Measurements from ENCODE around the gene TRIM54.
"Not testable (repeated sequence)": the region's sequence is repeated elsewhere in the genome, so short reads cannot be mapped to it uniquely, and the experiment has no call there.

Gene TRIM54

DNA sequence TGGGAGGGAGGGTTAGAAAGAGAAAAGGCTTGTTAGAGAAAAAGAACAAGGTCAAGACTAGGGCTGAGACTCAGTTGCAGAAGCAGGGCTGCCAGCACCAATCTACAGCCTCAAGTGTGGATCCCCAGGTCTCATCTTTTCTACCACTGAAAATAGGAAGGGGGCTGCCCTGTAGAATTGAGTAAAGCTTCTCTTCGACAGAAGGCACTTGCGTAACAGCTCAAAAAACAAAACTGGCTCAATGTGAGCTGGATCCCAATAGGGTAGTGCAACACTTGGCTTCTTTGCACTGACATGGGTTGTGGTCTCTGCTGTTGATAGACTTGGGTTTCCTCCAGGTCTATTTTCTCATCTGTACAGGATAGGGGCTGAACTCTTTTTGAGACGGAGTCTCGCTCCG lies 42.5 kb downstream of the TRIM54 start:
- DNase-seq (ENCODE audit: low read depth), result no peak
- H3K4me3 ChIP-seq (ENCODE audit: control insufficient read depth, low read depth, low read length), result no peak overlapping the region
- TF ChIP-seq, protein P1, sequence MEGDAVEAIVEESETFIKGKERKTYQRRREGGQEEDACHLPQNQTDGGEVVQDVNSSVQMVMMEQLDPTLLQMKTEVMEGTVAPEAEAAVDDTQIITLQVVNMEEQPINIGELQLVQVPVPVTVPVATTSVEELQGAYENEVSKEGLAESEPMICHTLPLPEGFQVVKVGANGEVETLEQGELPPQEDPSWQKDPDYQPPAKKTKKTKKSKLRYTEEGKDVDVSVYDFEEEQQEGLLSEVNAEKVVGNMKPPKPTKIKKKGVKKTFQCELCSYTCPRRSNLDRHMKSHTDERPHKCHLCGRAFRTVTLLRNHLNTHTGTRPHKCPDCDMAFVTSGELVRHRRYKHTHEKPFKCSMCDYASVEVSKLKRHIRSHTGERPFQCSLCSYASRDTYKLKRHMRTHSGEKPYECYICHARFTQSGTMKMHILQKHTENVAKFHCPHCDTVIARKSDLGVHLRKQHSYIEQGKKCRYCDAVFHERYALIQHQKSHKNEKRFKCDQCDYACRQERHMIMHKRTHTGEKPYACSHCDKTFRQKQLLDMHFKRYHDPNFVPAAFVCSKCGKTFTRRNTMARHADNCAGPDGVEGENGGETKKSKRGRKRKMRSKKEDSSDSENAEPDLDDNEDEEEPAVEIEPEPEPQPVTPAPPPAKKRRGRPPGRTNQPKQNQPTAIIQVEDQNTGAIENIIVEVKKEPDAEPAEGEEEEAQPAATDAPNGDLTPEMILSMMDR (IDR thresholded peaks at IDR 0.05; ENCODE audit: control insufficient read depth, insufficient read depth, low read depth, low read length, missing control alignments), result no peak

- H3K4me3 ChIP-seq (ENCODE audit: control insufficient read depth, low read depth, low read length), result no peak overlapping the region
- TF ChIP-seq, protein P1 (IDR thresholded peaks at IDR 0.05; ENCODE audit: control insufficient read depth, insufficient read depth, low read depth, low read length, missing control alignments), result no peak
Measured at GRCh38 chr2:27335311-27335710, 53.1 kb downstream of the TRIM54 start.

DNA sequence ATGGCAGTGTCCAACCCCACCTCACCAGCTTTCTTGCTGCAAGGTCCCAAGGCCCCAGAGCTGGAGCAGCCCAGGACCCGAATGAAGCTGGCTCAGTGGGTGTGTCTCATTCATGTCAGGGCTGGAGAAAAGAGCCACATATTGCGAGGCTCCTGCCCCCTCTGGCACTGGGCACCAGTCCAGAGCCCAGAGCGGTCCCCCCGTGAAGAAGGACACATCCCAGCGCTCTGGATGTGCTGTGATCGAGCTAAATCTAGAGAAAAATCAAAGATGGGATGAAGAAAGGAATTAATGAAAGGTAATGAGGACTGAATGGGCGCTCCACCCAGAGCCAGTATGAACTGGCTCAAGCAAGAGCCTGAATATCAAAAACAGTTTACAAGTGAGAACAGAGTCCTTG lies 53.9 kb downstream of the TRIM54 start:
- TF ChIP-seq, protein P1 (IDR thresholded peaks at IDR 0.05; ENCODE audit: control insufficient read depth, insufficient read depth, low read depth, low read length, missing control alignments), result no peak
- DNase-seq (ENCODE audit: low read depth), result no peak
- no peak overlapping the region for H3K4me3 ChIP-seq (ENCODE audit: control insufficient read depth, low read depth, low read length)

More at GRCh38 chr2:27335311-27335710, 53.1 kb downstream of the TRIM54 start:
- no peak for DNase-seq (ENCODE audit: low read depth)

DNA sequence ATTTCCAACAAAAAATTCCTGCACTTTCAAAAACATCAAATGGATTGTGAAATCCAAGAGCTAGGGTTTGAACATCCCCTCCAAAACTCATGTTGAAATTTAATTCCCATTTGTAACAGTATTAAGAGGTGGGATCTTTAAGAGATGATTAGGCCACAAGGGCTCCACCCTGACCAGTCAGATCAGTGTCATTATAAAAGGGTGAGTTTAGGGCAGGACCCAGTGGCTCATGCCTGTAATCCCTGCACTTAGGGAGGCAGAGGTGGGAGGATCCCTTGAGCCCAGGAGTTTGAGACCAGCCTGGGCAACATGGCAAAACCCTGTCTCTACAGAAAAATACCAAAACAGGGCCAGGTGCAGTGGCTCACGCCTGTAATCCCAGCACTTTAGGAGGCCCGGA lies 65.4 kb downstream of the TRIM54 start:
- TF ChIP-seq, protein P1 (IDR thresholded peaks at IDR 0.05; ENCODE audit: control insufficient read depth, insufficient read depth, low read depth, low read length, missing control alignments), result no peak
- no peak overlapping the region for H3K4me3 ChIP-seq (ENCODE audit: control insufficient read depth, low read depth, low read length)
- no peak for DNase-seq (ENCODE audit: low read depth)

GRCh38 chr2:27350106-27350693 lies 68.0 kb downstream of the TRIM54 start:
- TF ChIP-seq, protein P1 (IDR thresholded peaks at IDR 0.05; ENCODE audit: control insufficient read depth, insufficient read depth, low read depth, low read length, missing control alignments), result no peak
- DNase-seq (ENCODE audit: low read depth), result no peak
- no peak overlapping the region for H3K4me3 ChIP-seq (ENCODE audit: control insufficient read depth, low read depth, low read length)

DNA sequence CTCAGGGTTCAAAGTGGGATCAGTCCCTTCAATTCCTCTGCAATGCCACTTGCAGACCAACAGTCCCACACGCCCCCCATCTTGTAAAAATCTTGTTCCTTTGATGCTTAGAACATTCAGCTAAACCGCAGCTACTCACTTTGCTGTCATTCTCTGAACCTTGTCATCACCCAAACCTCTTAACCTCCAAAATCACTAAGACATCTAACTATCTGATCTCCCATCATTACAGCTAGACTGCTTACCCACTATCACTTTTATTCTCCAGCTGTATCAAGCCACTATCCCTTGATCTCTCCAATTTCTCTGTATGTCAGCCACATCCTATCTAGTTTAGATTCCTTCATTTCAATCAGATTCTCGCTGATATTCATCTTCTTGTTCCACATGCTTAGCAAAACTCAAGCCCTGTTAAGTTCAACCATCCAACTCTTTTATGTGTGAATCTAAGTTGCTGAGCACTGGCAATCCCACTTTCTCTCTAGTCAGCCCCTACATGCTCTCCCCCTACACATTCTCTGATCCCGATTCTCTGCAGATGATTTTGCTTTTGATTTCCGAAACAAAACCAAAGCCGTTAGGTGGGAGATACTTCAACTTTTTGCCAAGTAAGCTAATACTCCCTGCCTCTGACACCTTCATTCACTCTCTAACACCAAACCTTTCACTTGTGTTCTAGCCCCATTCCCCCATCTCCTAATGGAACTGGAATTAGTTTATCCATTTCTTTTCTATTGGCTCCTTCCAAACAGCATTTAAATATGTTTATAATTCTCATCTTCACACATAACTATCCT lies 69.8 kb downstream of the TRIM54 start:
- no peak for DNase-seq (ENCODE audit: low read depth)
- TF ChIP-seq, protein P1 (IDR thresholded peaks at IDR 0.05; ENCODE audit: control insufficient read depth, insufficient read depth, low read depth, low read length, missing control alignments), result no peak
- H3K4me3 ChIP-seq (ENCODE audit: control insufficient read depth, low read depth, low read length), result no peak overlapping the region

GRCh38 chr2:27353386-27353761 lies 71.1 kb downstream of the TRIM54 start:
- not testable (repeated sequence) for DNase-seq (ENCODE audit: low read depth); H3K4me3 ChIP-seq (ENCODE audit: control insufficient read depth, low read depth, low read length)
